ENCODE measurements around the gene ERCC6. TPM values are rescaled to one million over a fixed set of nuclear protein-coding genes. Genes with fewer than 3 reads are reported as not detected.

The ERCC6 gene
- total RNA-seq, 1 donor from 2014 or later, result 46.2 TPM

GRCh38 chr10:49528977-49529506, 9.9 kb downstream of the ERCC6 start:
- Mint-ChIP-seq H3K27me3 (no peaks in the 10 kb centered on the region), H3K4me3 (no peak overlapping the region), H3K36me3 (ENCODE audit: low read depth) (peaks cover 77% of the 10 kb centered on the region), H3K9me3 (no peaks in the 10 kb centered on the region), H3K27ac (no peak overlapping the region), H3K4me1 (peaks cover 2% of the 10 kb centered on the region)
- POLR2A ChIA-PET, result no interaction called here
- no peak for DNase-seq
- ATAC-seq (ENCODE audit: low read depth), result no peak
- intact Hi-C loops (cut with micrococcal nuclease), result no loop called here
- no peak for TF ChIP-seq CTCF (IDR thresholded peaks at IDR 0.05)
- CTCF ChIA-PET, result interaction anchor here (2.0 kb wide), 1 partner anchor 10 kb away, joined by 11 read pairs; no protein-coding TSS in a partner anchor

- DNase-seq (no peak), ATAC-seq (ENCODE audit: low read depth) (no peak)
- Mint-ChIP-seq H3K36me3 (ENCODE audit: low read depth) (peaks cover 86% of the 10 kb centered on the region), H3K27ac (no peak overlapping the region), H3K27me3 (no peaks in the 10 kb centered on the region), H3K4me1 (peaks cover 1% of the 10 kb centered on the region), H3K9me3 (no peaks in the 10 kb centered on the region), H3K4me3 (no peak overlapping the region)
- ChIA-PET POLR2A (no interaction called here), CTCF (interaction anchor here (1.8 kb wide), 1 partner anchor 16 kb away, joined by 4 read pairs; no protein-coding TSS in a partner anchor)
- intact Hi-C loops (cut with micrococcal nuclease), result no loop called here
- TF ChIP-seq CTCF (IDR thresholded peaks at IDR 0.05), result no peak
These were observed 11.1 kb downstream of the ERCC6 start for GRCh38 chr10:49527850-49528249.

GRCh38 chr10:49527061-49527460, 11.9 kb downstream of the ERCC6 start:
- TF ChIP-seq CTCF (IDR thresholded peaks at IDR 0.05), result no peak
- H3K27me3 Mint-ChIP-seq, result no peaks in the 10 kb centered on the region
- H3K4me1 Mint-ChIP-seq, result peaks cover 1% of the 10 kb centered on the region
- ChIA-PET CTCF (interaction anchor here (1.1 to 1.8 kb wide), 2 partner anchors 15 to 869 kb away, joined by 3 to 4 read pairs; no protein-coding TSS in a partner anchor), POLR2A (no interaction called here)
- H3K4me3 Mint-ChIP-seq, result no peak overlapping the region
- DNase-seq (no peak), ATAC-seq (ENCODE audit: low read depth) (no peak)
- intact Hi-C loops (cut with micrococcal nuclease), result no loop called here
- H3K9me3 Mint-ChIP-seq, result no peaks in the 10 kb centered on the region
- peaks cover 84% of the 10 kb centered on the region for H3K36me3 Mint-ChIP-seq (ENCODE audit: low read depth)
- H3K27ac Mint-ChIP-seq, result no peak overlapping the region

GRCh38 chr10:49526619-49527018, 12.3 kb downstream of the ERCC6 start:
- H3K4me1 Mint-ChIP-seq, result peaks cover 1% of the 10 kb centered on the region
- POLR2A ChIA-PET, result no interaction called here
- H3K4me3 Mint-ChIP-seq, result no peak overlapping the region
- intact Hi-C loops (cut with micrococcal nuclease), result no loop called here
- DNase-seq, result no peak
- H3K27me3 Mint-ChIP-seq, result no peaks in the 10 kb centered on the region
- CTCF ChIA-PET, result interaction anchor here (1.1 to 1.8 kb wide), 2 partner anchors 15 to 869 kb away, joined by 3 to 4 read pairs; no protein-coding TSS in a partner anchor
- ATAC-seq (ENCODE audit: low read depth), result no peak
- H3K9me3 Mint-ChIP-seq, result no peaks in the 10 kb centered on the region
- H3K27ac Mint-ChIP-seq, result no peak overlapping the region
- peaks cover 83% of the 10 kb centered on the region for H3K36me3 Mint-ChIP-seq (ENCODE audit: low read depth)
- TF ChIP-seq CTCF (IDR thresholded peaks at IDR 0.05), result no peak

GRCh38 chr10:49524496-49524895, 14.4 kb downstream of the ERCC6 start:
- POLR2A ChIA-PET, result no interaction called here
- intact Hi-C loops (cut with micrococcal nuclease), result no loop called here
- Mint-ChIP-seq H3K4me1 (peaks cover 7% of the 10 kb centered on the region), H3K4me3 (no peak overlapping the region), H3K36me3 (ENCODE audit: low read depth) (peaks cover 86% of the 10 kb centered on the region), H3K27me3 (no peaks in the 10 kb centered on the region), H3K9me3 (no peaks in the 10 kb centered on the region), H3K27ac (no peak overlapping the region)
- DNase-seq (no peak), ATAC-seq (ENCODE audit: low read depth) (no peak)
- TF ChIP-seq CTCF (IDR thresholded peaks at IDR 0.05), result no peak
- CTCF ChIA-PET, result interaction anchor here (1.2 kb wide), 1 partner anchor 117 kb away, joined by 3 read pairs; no protein-coding TSS in a partner anchor
